GM18508 (cell line): ENCODE measurements around the gene CTRL.
"Not testable (repeated sequence)": the region's sequence is repeated elsewhere in the genome, so short reads cannot be mapped to it uniquely, and the experiment has no call there.

Experiments used
- ATAC-seq: cut with Tn5 transposase; IDR thresholded peaks from one replicate; pipeline ENCODE4 v1.9.1; 2021; ENCODE audit warnings: moderate number of reproducible peaks; ENCODE audit not compliant: insufficient read depth, unreplicated experiment

The CTRL gene

GRCh38 chr16:67927131-67927941 is 4.3 kb downstream of the CTRL start:
- no peak for ATAC-seq

- ATAC-seq: no peak
Observed at GRCh38 chr16:67926181-67926750, 5.4 kb downstream of the CTRL start.

GRCh38 chr16:67924140-67924906 is 7.3 kb downstream of the CTRL start:
- ATAC-seq: no peak

GRCh38 chr16:67923414-67924116 is 8.1 kb downstream of the CTRL start:
- no peak for ATAC-seq

GRCh38 chr16:67922740-67923139 is 8.9 kb downstream of the CTRL start:
- no peak for ATAC-seq

GRCh38 chr16:67922221-67922620 is 9.4 kb downstream of the CTRL start:
- ATAC-seq: no peak

- no peak for ATAC-seq
Observed at GRCh38 chr16:67919622-67920221, 11.9 kb downstream of the CTRL start.

GRCh38 chr16:67917852-67918236 is 13.8 kb downstream of the CTRL start:
- ATAC-seq: no peak

- ATAC-seq: no peak
Observed at GRCh38 chr16:67917140-67917851, 14.4 kb downstream of the CTRL start.

GRCh38 chr16:67915831-67916723 is 15.6 kb downstream of the CTRL start:
- no peak for ATAC-seq

GRCh38 chr16:67915496-67915769 is 16.2 kb downstream of the CTRL start:
- ATAC-seq: not testable (repeated sequence)

- ATAC-seq: no peak
Observed at GRCh38 chr16:67914758-67915495, 16.7 kb downstream of the CTRL start.

GRCh38 chr16:67910158-67910557 is 21.5 kb downstream of the CTRL start:
- no peak for ATAC-seq

GRCh38 chr16:67909056-67909742 is 22.5 kb downstream of the CTRL start:
- ATAC-seq: no peak

GRCh38 chr16:67907397-67908180 is 24.1 kb downstream of the CTRL start:
- no peak for ATAC-seq

- ATAC-seq: no peak
Observed at GRCh38 chr16:67902831-67903230, 28.8 kb downstream of the CTRL start.

GRCh38 chr16:67901734-67902133 is 29.9 kb downstream of the CTRL start:
- no peak for ATAC-seq
